NT2/D1 (cell line): Measurements from ENCODE around the gene PTGIR.

Source experiments
- DNase-seq: peaks from one replicate; pipeline ENCODE4 v3.0.0-alpha.2; 2011; ENCODE audit warnings: low read depth, low spot score
- H3K27me3 ChIP-seq: 2 replicates; pipeline ENCODE4 v1.6.0; 2011; ENCODE audit warnings: mild to moderate bottlenecking; ENCODE audit not compliant: insufficient read length, insufficient read depth
- H3K36me3 ChIP-seq: 2 replicates; pipeline ENCODE4 v1.6.1; 2011; ENCODE audit warnings: mild to moderate bottlenecking, low read length, mixed read lengths; ENCODE audit not compliant: insufficient read depth, insufficient read length
- H3K4me1 ChIP-seq: 2 replicates; pipeline ENCODE4 v1.5.1; 2011; ENCODE audit not compliant: insufficient read depth, insufficient read length
- H3K4me3 ChIP-seq: 2 replicates; pipeline ENCODE4 v1.5.1; 2011; ENCODE audit warnings: low read depth; ENCODE audit not compliant: insufficient read length
- H3K9ac ChIP-seq: 2 replicates; pipeline ENCODE4 v1.6.0; 2011; ENCODE audit warnings: low read depth; ENCODE audit not compliant: insufficient read length
- H3K9me3 ChIP-seq: 2 replicates; pipeline ENCODE4 v1.5.1; 2011; ENCODE audit warnings: mild to moderate bottlenecking, low read length; ENCODE audit not compliant: insufficient read depth
- SUZ12 ChIP-seq: IDR thresholded peaks from 2 replicates; pipeline ENCODE4 v1.6.1; 2011; ENCODE audit not compliant: insufficient read length, insufficient read depth; ENCODE audit errors: extremely low read depth
- YY1 ChIP-seq: IDR thresholded peaks from 2 replicates; pipeline ENCODE4 v1.6.1; 2011; ENCODE audit not compliant: insufficient read length, insufficient read depth
- ZNF274 ChIP-seq: IDR thresholded peaks from 2 replicates; pipeline ENCODE4 v1.6.1; 2011; ENCODE audit warnings: mild to moderate bottlenecking, low read depth, low read length

The PTGIR gene

DNA sequence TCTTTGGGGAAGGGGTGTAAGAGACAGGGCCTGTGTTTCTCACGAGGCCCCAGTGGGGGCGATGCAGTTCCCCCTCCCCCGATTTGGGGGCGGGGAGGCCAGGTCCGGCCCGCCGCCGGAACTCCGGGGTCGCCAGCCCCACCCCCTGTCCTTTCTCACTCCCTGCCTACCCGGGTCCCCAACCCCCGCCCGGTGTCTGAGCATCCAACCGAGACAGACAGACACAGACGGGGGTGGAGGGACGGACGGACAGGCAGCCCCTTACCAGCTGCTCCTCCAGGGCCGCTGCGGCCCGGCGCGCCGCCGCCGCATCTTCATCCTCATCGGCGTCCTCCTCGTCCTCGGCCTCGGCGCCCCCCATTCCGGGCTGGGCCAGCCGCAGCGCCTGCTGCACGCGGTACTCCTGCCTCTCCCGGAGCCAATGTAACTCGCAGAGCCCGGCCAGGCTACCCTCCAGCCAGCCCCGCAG lies 35.7 kb upstream of the PTGIR start:
- no peaks in the 10 kb centered on the region for H3K27me3 ChIP-seq
- no peak for TF ChIP-seq YY1
- TF ChIP-seq SUZ12, result no peak
- no peak for TF ChIP-seq ZNF274
- DNase-seq, result no peak
- peak overlapping the region; percentile 64 for H3K9ac ChIP-seq
- no peaks in the 10 kb centered on the region for H3K9me3 ChIP-seq
- no peaks in the 10 kb centered on the region for H3K36me3 ChIP-seq
- peak overlapping the region; percentile 55 for H3K4me3 ChIP-seq
- H3K4me1 ChIP-seq, result no peaks in the 10 kb centered on the region

DNA sequence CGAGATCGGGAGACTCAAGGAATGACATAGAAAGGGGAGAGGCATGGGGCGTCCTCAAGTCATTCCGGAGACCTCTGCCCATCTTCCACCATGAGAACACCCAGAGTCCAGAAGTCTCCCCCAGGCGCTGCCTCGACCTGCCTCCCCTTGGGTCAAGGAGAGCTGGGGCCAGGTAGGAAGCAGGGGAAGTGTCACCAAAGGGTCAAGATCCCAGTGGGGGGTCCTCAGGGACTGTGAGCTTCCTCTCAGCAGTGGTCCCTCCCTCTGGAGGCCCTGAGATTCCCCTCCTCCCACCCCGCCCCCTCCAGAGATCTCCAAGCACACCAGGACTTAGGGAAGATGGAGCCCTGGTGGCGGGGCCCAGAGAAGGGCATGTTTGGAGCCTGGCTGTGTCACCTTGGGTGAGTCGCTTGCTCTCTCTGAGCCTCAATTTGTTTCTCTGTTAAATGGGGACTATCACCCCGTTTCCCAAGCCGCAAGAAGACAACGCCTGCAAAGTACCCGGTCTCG lies 35.2 kb upstream of the PTGIR start:
- no peaks in the 10 kb centered on the region for H3K9me3 ChIP-seq
- no peaks in the 10 kb centered on the region for H3K4me1 ChIP-seq
- no peaks in the 10 kb centered on the region for H3K36me3 ChIP-seq
- no peaks in the 10 kb centered on the region for H3K27me3 ChIP-seq
- TF ChIP-seq YY1 (no peak), ZNF274 (no peak), SUZ12 (no peak)
- peak overlapping the region; percentile 55 for H3K4me3 ChIP-seq
- DNase-seq, result no peak
- peak overlapping the region; percentile 67 for H3K9ac ChIP-seq

DNA sequence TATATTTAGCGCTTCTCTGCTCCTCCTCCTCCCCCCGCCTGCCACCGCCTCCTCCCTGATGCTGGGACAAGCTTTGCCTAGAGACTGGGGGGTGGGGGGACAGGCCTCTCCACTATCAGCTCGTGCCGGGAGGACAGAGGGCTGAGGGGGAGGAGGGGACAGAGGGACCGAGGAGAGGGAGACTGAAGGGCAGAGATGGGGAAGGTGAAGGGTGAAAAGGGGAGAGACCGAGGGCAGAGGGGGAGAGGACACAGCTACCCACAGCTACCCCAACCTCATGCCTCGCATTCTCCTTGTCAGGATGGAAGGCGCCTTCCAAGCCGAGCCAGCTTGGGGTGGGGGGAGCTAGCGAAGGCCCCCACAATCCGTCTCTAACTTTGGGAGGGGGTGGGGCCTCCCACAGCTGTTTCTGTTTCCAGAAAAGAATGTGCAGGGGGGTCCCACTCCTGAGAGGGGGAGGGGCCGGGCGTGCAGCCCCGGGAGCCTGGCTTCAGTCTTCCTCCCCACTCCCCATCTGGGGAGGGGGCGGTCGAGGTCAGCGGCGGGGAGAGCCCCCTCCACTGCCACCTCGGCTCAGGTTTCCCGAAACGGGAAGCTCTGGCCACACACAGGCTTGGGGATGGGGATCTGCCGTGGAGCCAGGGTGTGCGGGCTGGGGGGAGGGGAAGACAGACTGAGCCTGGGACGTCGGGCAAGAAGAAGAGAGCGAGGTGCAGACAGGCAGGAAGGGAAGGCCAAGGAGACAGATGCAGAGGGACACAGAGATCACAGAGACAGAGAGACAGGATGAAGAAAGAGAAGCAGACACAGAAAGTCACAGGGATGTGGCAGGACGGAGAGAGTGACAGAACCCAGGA lies 34.5 kb upstream of the PTGIR start:
- no peak for DNase-seq
- Histone ChIP-seq H3K27me3 (no peaks in the 10 kb centered on the region), H3K4me3 (peak overlapping the region; percentile 55), H3K9ac (peak overlapping the region; percentile 67), H3K36me3 (no peaks in the 10 kb centered on the region), H3K9me3 (no peaks in the 10 kb centered on the region), H3K4me1 (no peaks in the 10 kb centered on the region)
- TF ChIP-seq ZNF274 (no peak), SUZ12 (no peak), YY1 (no peak)

DNA sequence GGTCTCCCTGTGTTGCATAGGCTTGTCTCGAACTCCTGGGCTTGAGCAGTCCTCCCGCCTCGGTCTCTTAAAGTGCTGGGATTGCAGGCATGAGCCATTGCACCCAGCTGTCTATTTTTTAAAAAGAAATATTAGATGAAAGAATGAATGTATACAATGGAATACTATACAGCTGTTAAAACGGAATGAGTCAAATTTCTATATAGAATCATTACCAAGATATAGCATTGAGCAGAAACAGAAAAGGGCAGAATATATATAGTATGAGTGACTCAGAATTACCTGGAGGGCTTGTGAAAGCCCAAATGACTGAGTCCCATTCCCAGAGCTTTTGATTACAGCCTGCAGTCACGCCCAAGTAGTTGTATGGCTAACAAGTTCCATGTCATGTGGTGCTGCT lies 31.7 kb upstream of the PTGIR start:
- TF ChIP-seq YY1 (no peak), SUZ12 (no peak), ZNF274 (no peak)
- no peak overlapping the region for H3K9ac ChIP-seq
- no peaks in the 10 kb centered on the region for H3K9me3 ChIP-seq
- no peak overlapping the region for H3K4me3 ChIP-seq
- no peaks in the 10 kb centered on the region for H3K27me3 ChIP-seq
- H3K4me1 ChIP-seq, result no peaks in the 10 kb centered on the region
- no peaks in the 10 kb centered on the region for H3K36me3 ChIP-seq
- DNase-seq, result no peak

DNA sequence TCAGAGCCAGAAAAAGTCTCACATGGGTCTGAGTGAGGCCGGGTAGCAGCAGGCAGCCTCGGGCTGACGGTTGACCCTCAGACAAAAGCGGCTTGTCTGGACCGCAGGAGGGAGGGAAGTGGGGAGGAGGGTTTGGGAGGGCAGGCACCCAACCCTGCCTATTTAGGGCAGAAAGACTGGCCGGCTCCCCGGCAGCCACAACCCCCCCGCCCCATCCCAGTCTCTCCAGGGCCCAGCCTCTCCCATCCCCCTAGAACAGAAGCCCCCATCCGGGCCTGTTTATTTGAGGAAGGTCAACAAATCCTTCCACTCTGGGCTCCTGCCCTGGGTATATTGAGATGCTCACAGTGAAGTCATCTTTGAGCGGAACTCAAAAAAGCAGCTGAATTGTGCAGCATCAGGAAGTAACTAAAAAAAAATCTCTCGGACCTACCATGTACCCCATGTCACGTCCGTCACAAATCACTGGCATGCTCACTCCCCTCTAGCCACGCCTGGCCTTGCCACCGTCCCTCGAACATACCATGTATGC lies 29.8 kb upstream of the PTGIR start:
- no peak for TF ChIP-seq SUZ12
- no peak for TF ChIP-seq YY1
- TF ChIP-seq ZNF274, result no peak
- Histone ChIP-seq H3K36me3 (no peaks in the 10 kb centered on the region), H3K4me3 (no peak overlapping the region), H3K9me3 (no peaks in the 10 kb centered on the region), H3K27me3 (no peaks in the 10 kb centered on the region), H3K4me1 (no peaks in the 10 kb centered on the region), H3K9ac (no peak overlapping the region)
- DNase-seq, result no peak

DNA sequence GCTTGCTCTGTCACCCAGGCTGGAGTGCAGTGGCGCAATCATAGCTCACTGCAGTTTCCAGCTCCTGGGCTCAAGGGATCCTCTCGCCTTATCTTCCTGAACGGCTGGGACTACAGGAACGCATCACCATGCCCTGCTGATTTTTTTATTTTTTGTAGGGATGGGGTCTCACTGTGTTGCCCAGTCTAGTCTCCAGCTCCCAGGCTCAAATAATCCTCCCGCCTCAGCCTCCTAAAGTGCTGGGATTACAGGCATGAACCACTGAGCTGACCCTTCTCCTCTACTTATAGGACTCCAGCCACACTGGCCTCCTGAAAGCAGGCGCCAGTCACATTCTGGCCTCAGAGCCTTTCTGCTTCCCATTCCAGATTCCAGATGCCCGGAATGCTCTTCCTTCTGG lies 25.6 kb upstream of the PTGIR start:
- DNase-seq, result no peak

More for the DNA sequence above, 25.6 kb upstream of the PTGIR start:
- no peak for TF ChIP-seq SUZ12
- no peak for TF ChIP-seq YY1
- Histone ChIP-seq H3K27me3 (no peaks in the 10 kb centered on the region), H3K9me3 (0 out of 2 replicates have a peak, but pooled peaks cover 4% of the 10 kb centered on the region), H3K4me1 (peaks cover 4% of the 10 kb centered on the region), H3K9ac (no peak overlapping the region), H3K4me3 (no peak overlapping the region), H3K36me3 (no peaks in the 10 kb centered on the region)
